Memory B cell (primary cell): ENCODE data around the gene TBC1D9.

Experiments used
- ATAC-seq: fragments of 150-1000 bp; cut with Tn5 transposase; 2 replicates; pipeline ENCODE4 v1.10.0; 2021; ENCODE audit warnings: low read depth, mild to moderate bottlenecking, moderate library complexity
- DNase-seq, 2 donors: peaks; one replicate each; pipeline ENCODE4 v3.0.0; 2022; ENCODE audit warnings: low spot score in 2 of 2
- H3K27ac Mint-ChIP-seq: one replicate; pipeline ENCODE4 v1.8.0; 2022; ENCODE audit warnings: mild to moderate bottlenecking, moderate library complexity, mixed read lengths
- H3K27me3 Mint-ChIP-seq: one replicate; pipeline ENCODE4 v1.8.0; 2022; ENCODE audit warnings: mixed read lengths
- H3K36me3 Mint-ChIP-seq: one replicate; pipeline ENCODE4 v1.8.0; 2022; ENCODE audit warnings: mild to moderate bottlenecking, mixed read lengths
- H3K4me1 Mint-ChIP-seq: one replicate; pipeline ENCODE4 v1.8.0; 2022; ENCODE audit warnings: mixed read lengths
- H3K4me3 Mint-ChIP-seq: one replicate; pipeline ENCODE4 v1.8.0; 2022; ENCODE audit warnings: mild to moderate bottlenecking, moderate library complexity, mixed read lengths
- H3K9me3 Mint-ChIP-seq: one replicate; pipeline ENCODE4 v1.8.0; 2022; ENCODE audit warnings: mixed read lengths

The TBC1D9 gene

DNA sequence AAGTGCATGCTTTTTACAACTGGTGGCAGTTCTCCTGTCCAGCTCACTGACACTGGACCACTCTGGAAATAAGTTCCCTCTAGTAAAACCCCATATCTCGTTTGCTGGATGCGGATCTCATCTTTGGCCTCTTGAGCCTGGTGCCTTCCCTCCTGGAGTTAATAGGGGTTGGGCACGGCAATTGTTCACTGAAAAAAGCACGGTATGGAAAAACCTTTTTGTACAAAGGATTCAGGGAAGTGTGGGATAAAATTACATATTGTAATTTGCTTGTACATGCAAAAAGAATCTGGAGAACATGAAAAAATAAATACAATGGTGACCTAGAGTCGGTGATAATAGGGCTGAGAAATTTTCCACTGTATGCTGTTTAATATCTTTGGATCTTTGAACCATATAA lies 30.6 kb downstream of the TBC1D9 start:
- no peaks in the 10 kb centered on the region for H3K27me3 Mint-ChIP-seq
- H3K27ac Mint-ChIP-seq = peak overlapping the region; percentile 28
- H3K4me1 Mint-ChIP-seq = peaks cover 60% of the 10 kb centered on the region
- peaks cover 26% of the 10 kb centered on the region for H3K36me3 Mint-ChIP-seq
- no peak for ATAC-seq
- H3K4me3 Mint-ChIP-seq = no peak overlapping the region
- peaks cover 1% of the 10 kb centered on the region for H3K9me3 Mint-ChIP-seq
- no peak for DNase-seq

DNA sequence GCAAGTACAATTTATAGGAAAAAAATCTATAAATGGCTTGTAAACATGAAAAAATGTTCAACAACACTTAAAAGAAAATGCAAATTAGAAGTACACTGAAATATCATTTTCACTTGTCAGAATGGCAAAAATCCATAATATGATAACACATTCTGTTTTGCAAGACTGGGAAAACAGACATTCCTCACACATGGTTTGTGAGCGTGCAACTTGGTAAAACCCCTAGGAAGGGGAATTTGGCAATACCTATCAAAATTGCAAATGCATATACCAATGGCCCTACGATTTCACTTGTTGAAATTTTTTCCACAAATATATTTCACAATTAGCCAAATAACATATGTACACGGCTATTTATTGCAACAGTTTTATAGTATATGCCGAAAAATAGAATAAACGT lies 31.4 kb downstream of the TBC1D9 start:
- H3K36me3 Mint-ChIP-seq = peaks cover 22% of the 10 kb centered on the region
- ATAC-seq (no peak), DNase-seq (no peak)
- no peak overlapping the region for H3K4me3 Mint-ChIP-seq
- H3K27me3 Mint-ChIP-seq = no peaks in the 10 kb centered on the region
- H3K9me3 Mint-ChIP-seq = peaks cover 1% of the 10 kb centered on the region
- peaks cover 59% of the 10 kb centered on the region for H3K4me1 Mint-ChIP-seq
- H3K27ac Mint-ChIP-seq = peak overlapping the region; percentile 75

DNA sequence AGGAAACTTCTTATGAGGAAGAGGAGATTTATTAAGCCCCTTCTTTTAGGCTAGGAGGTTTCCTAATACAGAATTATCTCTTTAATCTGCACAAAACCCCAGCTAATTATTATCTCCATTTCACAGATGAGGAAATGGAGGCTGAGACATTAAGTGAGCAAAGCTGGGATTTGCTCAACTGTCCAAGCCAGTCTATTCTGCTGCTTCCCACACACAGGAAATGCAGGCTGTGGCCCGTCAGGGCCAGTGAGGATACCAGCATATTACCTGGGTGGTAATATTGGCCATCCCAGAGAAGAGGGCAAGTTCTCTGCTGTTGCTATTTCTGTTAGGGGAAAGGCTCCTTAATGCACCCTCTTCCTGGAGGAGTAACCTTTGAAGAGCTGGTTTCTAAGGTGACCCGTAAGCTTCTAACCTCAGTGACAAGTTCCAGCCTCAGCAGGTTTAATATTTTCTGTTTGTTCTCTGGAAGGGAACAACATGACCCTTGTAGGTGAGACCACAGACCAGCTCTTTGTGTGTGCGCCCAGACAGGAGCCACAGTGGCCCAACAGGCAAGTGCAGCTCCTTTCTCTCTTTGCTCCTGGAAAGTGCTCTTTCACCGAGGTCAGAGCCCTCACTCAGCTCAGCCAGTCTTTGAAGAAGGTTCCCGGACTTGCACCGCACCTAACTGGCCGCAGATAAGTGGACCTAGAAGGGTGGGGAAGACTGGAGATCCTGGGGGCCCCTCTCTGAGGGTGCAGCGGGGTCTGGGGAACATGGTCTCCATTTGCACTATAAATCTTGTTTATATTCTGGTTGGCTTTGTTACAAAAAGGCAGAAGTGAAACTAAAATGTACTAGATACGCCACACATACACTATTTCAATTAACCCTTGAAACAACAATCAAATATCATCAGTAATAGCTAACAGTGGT lies 35.5 kb downstream of the TBC1D9 start:
- no peaks in the 10 kb centered on the region for H3K9me3 Mint-ChIP-seq
- peak; percentile 31 to 51 for DNase-seq
- peak; percentile 68 for ATAC-seq

DNA sequence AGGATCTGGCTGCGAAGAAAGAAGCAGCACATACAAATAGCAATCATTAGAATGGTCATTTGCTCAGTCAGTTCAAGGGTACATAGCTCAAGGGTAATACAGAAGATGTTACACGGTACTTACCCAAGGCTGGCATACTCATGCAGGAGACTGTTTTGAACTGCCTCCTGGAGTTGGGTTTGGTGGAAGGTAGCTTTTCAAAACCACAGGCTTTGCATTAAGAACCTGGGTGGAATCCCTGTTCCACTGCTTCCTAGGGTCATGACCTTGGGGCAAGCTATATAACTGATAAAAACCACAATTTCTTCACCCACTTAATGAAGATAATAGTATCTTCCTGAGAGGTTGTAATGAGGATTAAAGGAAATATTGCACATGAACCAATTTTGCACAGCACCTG lies 36.5 kb downstream of the TBC1D9 start:
- ATAC-seq = peak; percentile 77
- Mint-ChIP-seq H3K9me3 (no peaks in the 10 kb centered on the region), H3K4me3 (peak overlapping the region; percentile 78), H3K27me3 (no peaks in the 10 kb centered on the region), H3K36me3 (peaks cover 17% of the 10 kb centered on the region), H3K27ac (peak overlapping the region; percentile 99), H3K4me1 (peaks cover 66% of the 10 kb centered on the region)
- peak in 1 of 2 donors; percentile 33 for DNase-seq

More for the DNA sequence above, 35.5 kb downstream of the TBC1D9 start:
- no peaks in the 10 kb centered on the region for H3K27me3 Mint-ChIP-seq
- H3K4me1 Mint-ChIP-seq = peaks cover 67% of the 10 kb centered on the region
- H3K36me3 Mint-ChIP-seq = peaks cover 18% of the 10 kb centered on the region
- peak overlapping the region; percentile 99 for H3K27ac Mint-ChIP-seq
- H3K4me3 Mint-ChIP-seq = peak overlapping the region; percentile 89

DNA sequence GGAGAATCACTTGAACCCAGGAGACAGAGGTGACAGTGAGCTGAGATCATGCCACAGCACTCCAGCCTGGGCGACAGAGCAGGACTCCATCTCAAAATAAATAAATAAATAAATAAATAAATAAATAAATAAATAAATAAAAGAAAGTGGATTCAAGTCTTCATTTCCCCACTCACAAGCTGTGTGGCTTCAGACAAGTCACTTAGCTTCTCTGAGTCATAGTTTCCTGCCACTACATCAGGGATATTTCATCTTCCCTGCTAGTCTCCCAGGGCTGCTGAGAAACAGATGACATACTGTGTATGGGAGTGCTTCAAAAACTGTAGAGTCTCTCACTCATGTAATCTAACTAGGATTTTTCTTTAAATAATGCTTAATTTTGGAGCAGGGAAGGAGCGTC lies 37.2 kb downstream of the TBC1D9 start:
- Mint-ChIP-seq H3K4me1 (peaks cover 65% of the 10 kb centered on the region), H3K4me3 (peak overlapping the region; percentile 78), H3K27ac (peak overlapping the region; percentile 99), H3K27me3 (no peaks in the 10 kb centered on the region), H3K36me3 (peaks cover 17% of the 10 kb centered on the region), H3K9me3 (no peaks in the 10 kb centered on the region)
- ATAC-seq = no peak
- no peak for DNase-seq

DNA sequence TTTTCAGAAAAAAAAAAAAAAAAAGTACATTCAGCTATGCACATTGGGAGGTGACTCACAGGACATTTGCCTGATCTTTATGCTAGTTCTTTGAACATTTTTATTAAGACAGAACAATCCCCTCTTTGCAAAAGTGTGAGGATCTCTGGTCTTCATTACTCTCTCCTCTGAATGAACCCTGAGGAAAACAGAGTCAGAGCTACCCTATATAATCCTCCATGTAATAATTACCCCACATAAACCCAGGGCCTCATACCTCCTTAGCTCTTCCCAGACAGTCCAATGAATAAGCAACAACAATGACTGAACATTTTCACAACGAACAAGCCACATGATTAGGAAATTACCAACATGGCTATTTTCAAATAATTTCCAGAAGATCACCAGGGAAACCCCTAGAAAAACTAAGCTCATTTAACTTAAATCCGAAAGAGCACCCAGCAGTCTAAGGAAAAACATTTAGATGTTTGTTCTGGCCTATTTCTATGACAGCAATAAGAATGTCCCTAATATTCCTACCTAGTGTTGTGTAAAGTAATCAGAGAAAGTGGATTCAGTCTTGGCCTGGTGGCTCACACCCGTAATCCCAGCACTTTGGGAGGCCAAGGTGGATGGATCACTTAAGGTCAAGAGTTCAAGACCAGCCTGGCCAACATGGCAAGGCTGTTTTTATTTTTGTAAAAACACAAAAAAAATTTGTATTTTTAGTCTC lies 37.8 kb downstream of the TBC1D9 start:
- DNase-seq = no peak
- peak overlapping the region; percentile 66 for H3K4me3 Mint-ChIP-seq
- peaks cover 64% of the 10 kb centered on the region for H3K4me1 Mint-ChIP-seq
- H3K27ac Mint-ChIP-seq = peak overlapping the region; percentile 92
- ATAC-seq = no peak
- no peaks in the 10 kb centered on the region for H3K27me3 Mint-ChIP-seq
- H3K36me3 Mint-ChIP-seq = peaks cover 17% of the 10 kb centered on the region
- H3K9me3 Mint-ChIP-seq = no peaks in the 10 kb centered on the region

DNA sequence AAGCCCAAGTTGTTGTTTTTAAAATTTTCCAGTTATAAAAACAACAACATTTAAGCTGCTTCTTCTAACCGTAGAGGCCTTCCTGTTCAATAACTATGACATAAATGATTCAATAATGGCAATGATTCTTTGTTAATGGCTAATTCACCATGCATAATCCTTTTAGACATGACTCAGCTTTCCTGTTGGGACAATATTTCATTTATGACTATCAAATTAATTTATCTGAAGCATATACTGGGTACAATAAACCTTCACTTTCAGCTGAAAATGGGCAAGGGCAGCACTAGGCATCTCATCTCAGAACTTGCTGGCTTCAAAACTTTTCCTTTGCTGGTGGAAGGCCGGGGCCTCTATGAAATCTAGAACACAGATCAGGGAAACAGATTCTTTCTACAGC lies 38.9 kb downstream of the TBC1D9 start:
- peaks cover 56% of the 10 kb centered on the region for H3K4me1 Mint-ChIP-seq
- no peaks in the 10 kb centered on the region for H3K27me3 Mint-ChIP-seq
- H3K4me3 Mint-ChIP-seq = peak overlapping the region; percentile 69
- peak overlapping the region; percentile 87 for H3K27ac Mint-ChIP-seq
- peaks cover 14% of the 10 kb centered on the region for H3K36me3 Mint-ChIP-seq
- no peak for ATAC-seq
- DNase-seq = no peak
- H3K9me3 Mint-ChIP-seq = no peaks in the 10 kb centered on the region

DNA sequence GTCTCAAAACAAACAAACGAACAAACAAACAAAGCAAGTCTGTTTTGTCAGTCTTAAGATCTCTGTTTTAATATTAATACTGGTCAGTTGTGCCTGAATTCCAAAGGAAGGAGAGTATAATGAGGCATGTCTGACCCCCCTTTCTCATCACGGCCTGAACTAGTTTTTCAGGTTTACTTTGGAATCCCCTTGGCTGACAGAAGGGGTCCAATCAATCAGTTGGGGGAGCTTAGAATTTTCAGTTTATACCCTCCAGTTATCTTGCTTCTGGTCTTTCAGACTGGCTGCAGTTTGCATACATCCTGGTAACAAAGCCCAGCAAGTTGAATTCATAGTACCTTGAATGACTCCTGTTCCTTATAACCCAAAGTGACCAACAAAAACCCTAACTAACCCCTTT lies 41.1 kb downstream of the TBC1D9 start:
- H3K4me1 Mint-ChIP-seq = peaks cover 53% of the 10 kb centered on the region
- ATAC-seq = no peak
- H3K9me3 Mint-ChIP-seq = no peaks in the 10 kb centered on the region
- DNase-seq = no peak
- peak overlapping the region; percentile 87 for H3K27ac Mint-ChIP-seq
- H3K27me3 Mint-ChIP-seq = no peaks in the 10 kb centered on the region
- H3K36me3 Mint-ChIP-seq = peaks cover 17% of the 10 kb centered on the region
- H3K4me3 Mint-ChIP-seq = no peak overlapping the region

DNA sequence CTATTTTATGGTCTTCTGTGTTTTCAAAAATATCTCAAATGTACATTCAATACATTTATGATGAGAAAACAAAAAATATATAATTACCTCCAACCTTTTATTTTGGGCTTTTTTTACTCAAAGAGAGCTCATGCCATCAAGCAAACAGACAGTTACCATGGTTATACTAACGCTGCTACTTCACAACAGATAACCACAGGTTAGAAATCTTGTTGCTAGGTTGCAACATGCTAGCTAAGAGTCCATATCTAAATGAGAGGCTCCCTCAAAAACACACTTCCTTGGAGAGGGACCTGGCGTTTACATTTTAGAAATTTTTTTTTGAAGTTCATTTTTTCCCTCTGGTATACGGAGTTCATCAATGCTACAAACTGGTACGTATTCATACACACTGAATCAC lies 44.3 kb downstream of the TBC1D9 start:
- ATAC-seq = peak; percentile 84
- no peaks in the 10 kb centered on the region for H3K9me3 Mint-ChIP-seq
- H3K4me3 Mint-ChIP-seq = no peak overlapping the region
- H3K27ac Mint-ChIP-seq = peak overlapping the region; percentile 77
- peaks cover 54% of the 10 kb centered on the region for H3K4me1 Mint-ChIP-seq
- H3K36me3 Mint-ChIP-seq = peaks cover 28% of the 10 kb centered on the region
- H3K27me3 Mint-ChIP-seq = no peaks in the 10 kb centered on the region
- DNase-seq = no peak

DNA sequence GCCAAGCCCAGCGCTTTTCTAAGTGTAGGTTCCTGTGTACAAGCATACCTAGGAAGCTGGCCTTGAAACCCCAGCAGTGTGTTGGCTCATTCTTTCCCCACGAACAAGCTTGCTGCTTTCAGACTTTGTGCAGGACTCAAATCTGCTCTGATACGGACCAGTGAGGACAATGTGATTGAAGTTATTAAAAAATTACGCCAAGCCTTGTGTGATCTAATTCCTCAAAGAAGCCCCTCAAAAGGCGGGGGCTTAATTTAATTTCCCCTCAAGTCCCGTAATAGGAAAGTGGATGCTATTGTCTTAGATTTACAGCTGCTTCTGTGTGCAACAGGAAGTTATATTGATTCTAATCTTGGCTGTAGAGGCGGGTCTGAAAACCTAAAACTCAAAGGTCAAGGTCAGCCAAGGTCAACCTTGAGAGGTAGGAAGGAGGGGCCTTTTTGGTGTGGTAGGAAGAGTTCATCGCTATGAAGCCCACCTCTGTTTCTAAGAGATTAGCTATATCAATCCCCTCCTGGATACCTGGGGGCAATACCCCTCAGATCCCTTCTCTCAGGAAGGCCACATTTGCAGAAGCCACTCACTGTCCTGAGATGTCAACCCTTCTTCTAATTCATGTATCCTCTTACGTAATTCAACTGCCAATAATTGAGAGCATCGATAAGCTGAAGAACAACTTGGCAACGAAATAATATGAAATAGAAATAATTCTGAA lies 45.1 kb downstream of the TBC1D9 start:
- Mint-ChIP-seq H3K27me3 (no peaks in the 10 kb centered on the region), H3K9me3 (no peaks in the 10 kb centered on the region), H3K4me1 (peaks cover 51% of the 10 kb centered on the region), H3K36me3 (peaks cover 31% of the 10 kb centered on the region), H3K27ac (peak overlapping the region; percentile 91), H3K4me3 (peak overlapping the region; percentile 50)
- DNase-seq (no peak), ATAC-seq (no peak)

DNA sequence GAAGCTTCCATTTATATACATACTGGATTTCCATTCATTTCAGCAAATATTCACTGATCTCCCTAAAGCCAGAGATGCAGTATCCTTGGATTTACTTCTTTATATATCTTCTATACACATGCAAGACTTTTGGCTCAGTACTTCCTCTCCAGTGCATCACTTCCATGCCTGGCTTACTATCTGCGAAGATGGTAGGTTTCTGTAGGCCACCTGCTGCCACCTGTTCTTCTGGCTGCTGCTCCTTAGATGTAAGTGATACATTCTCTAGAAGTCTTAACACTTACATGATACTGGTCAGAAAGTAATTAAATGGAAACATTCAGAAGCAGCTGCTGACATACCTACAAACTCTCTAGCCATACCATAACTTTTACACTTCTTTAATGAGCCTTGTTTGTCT lies 48.9 kb downstream of the TBC1D9 start:
- DNase-seq (no peak), ATAC-seq (peak; percentile 65)
- Mint-ChIP-seq H3K27me3 (no peaks in the 10 kb centered on the region), H3K27ac (peak overlapping the region; percentile 77), H3K4me1 (peaks cover 64% of the 10 kb centered on the region), H3K4me3 (no peak overlapping the region), H3K36me3 (peaks cover 38% of the 10 kb centered on the region), H3K9me3 (no peaks in the 10 kb centered on the region)

DNA sequence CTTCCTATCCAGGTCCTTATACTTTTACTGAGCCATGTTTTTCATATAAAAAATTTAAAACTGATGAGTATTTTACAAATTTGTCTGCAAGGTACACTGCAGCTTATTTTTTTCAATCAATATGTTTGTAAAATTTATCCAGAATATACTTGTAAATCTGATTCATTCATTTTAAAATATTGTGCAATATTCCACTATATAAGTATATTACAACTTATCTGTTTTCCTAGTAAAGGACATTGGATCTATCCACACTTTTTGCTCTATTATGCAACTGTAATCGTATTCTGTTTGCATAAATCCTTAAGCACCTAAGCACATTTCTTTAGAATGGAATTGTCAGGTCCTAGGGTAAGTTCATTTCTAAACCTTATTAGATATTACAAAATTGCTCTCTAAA lies 49.5 kb downstream of the TBC1D9 start:
- DNase-seq (no peak), ATAC-seq (no peak)
- peaks cover 67% of the 10 kb centered on the region for H3K4me1 Mint-ChIP-seq
- peaks cover 41% of the 10 kb centered on the region for H3K36me3 Mint-ChIP-seq
- no peaks in the 10 kb centered on the region for H3K27me3 Mint-ChIP-seq
- no peak overlapping the region for H3K4me3 Mint-ChIP-seq
- H3K9me3 Mint-ChIP-seq = no peaks in the 10 kb centered on the region
- H3K27ac Mint-ChIP-seq = peak overlapping the region; percentile 77

DNA sequence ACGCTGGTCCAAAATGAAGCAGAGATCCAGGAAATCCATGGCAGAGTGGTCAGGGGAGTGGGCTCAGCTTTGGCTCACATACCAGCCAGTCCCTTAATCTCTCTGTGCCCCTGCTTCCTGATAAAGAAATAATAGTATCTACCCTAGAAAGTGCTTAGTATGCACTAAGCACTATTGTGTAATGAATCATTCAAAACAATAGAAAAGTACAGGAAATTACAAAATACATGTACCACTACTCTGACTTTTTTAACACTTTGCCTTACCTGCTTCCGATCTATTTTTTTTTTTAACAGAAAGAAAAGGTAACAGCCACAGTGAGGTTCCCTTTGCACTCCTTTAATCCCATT lies 49.9 kb downstream of the TBC1D9 start:
- no peak for DNase-seq
- Mint-ChIP-seq H3K27me3 (no peaks in the 10 kb centered on the region), H3K4me1 (peaks cover 70% of the 10 kb centered on the region), H3K36me3 (peaks cover 42% of the 10 kb centered on the region), H3K4me3 (no peak overlapping the region), H3K9me3 (no peaks in the 10 kb centered on the region), H3K27ac (peak overlapping the region; percentile 77)
- no peak for ATAC-seq
